ENCODE measurements around the gene RIC3.
A peak's percentile ranks its signal among the peaks of the same experiment; 100 is the strongest.

RIC3 gene

DNA sequence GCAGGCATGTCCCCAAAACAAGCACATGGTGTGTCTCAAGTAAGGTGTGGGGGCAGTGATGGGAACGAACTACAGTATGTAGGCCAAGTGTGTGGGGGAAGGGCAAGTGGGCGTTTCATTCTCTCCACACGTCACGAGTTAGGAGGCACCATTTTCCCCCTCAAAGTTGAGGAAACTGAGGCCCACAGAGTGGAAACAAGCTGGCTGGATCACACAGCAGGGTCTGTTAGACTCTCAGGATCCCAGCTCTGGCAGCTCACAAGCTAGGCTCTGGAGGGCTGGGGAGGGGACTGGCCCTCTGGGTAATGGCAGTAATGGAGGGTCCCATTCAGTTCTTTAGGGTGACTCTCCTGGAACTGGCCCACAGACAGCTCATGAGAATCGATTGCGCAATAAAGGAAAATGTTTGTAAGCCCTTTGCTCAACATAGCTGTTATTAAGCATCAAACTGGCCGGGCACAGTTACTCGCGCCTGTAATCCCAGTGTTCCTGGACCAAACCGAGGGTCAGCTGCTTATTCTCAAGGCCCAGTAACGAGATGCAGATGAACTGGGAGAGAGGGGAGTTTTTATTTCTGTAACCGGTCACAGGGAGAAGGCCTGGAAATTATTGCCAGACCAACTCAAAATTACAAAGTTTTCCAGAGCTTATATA, 111.9 kb downstream of the RIC3 start:
- peak; percentile 74 for DNase-seq
- no peak overlapping the region for H3K23ac ChIP-seq (ENCODE audit: low read length in 2 of 2)
- no peak overlapping the region for H3K4me3 ChIP-seq (ENCODE audit: insufficient read depth in 1 of 2, low read depth in 1 of 2, low read length in 2 of 2)
- H3K18ac ChIP-seq (ENCODE audit: low read depth in 1 of 2, low read length in 2 of 2): no peak overlapping the region
- no peaks in the 10 kb centered on the region for H3K4me1 ChIP-seq (ENCODE audit: control insufficient read depth, insufficient read depth, low read depth, low read length)
- no peak overlapping the region for H4K91ac ChIP-seq (ENCODE audit: low read length)
- peak overlapping the region; percentile 79 for H3K9ac ChIP-seq (ENCODE audit: low read length)
- H3K4me2 ChIP-seq (ENCODE audit: low read length, poor library complexity, severe bottlenecking): no peak overlapping the region
- peak overlapping the region in 1 of 2 experiments; percentile 32 for H2BK12ac ChIP-seq (ENCODE audit: low read length in 2 of 2)
- no peaks in the 10 kb centered on the region for H3K36me3 ChIP-seq (ENCODE audit: control insufficient read depth in 1 of 2, insufficient read depth in 2 of 2, low read depth in 1 of 2, low read length in 2 of 2)
- no peaks in the 10 kb centered on the region for H3K79me1 ChIP-seq (replicated peaks; ENCODE audit: low read length, poor library complexity, severe bottlenecking)
- no peak overlapping the region for H2BK15ac ChIP-seq (ENCODE audit: low read depth, poor library complexity, severe bottlenecking)
- peaks cover 0 to 14% of the 10 kb centered on the region in 2 experiments for H3K27me3 ChIP-seq (ENCODE audit: control insufficient read depth in 1 of 2, insufficient read depth in 1 of 2, low read length in 2 of 2)
- H3K14ac ChIP-seq (ENCODE audit: low read length in 2 of 2): no peak overlapping the region
- 70% methylated on average over 11 of the region's 12 CpGs for WGBS
- H3K27ac ChIP-seq (ENCODE audit: low read length, poor library complexity, severe bottlenecking): no peak overlapping the region
- H3K9me3 ChIP-seq (ENCODE audit: control insufficient read depth, low read length): no peaks in the 10 kb centered on the region
- H2BK5ac ChIP-seq (ENCODE audit: low read depth, low read length, poor library complexity, severe bottlenecking): no peak overlapping the region
- no peak overlapping the region for H3K4ac ChIP-seq (ENCODE audit: low read depth in 1 of 2, low read length in 2 of 2)
- no peak overlapping the region for H4K8ac ChIP-seq (ENCODE audit: low read length)
- H2AK5ac ChIP-seq (ENCODE audit: low read length, severe bottlenecking): no peak overlapping the region
- H2AFZ ChIP-seq (ENCODE audit: low read depth, low read length): no peak overlapping the region
- H2BK120ac ChIP-seq (ENCODE audit: low read depth, low read length): no peak overlapping the region

Measured in mesenchymal stem cell (in vitro differentiated cells and primary cell).